HG02870 (cell line): ENCODE measurements around the gene CDH4.

Source experiments
- ATAC-seq: cut with Tn5 transposase; IDR thresholded peaks from one replicate; pipeline ENCODE4 v1.9.1; 2021; ENCODE audit warnings: mild to moderate bottlenecking, moderate library complexity; ENCODE audit not compliant: unreplicated experiment

The CDH4 gene

DNA sequence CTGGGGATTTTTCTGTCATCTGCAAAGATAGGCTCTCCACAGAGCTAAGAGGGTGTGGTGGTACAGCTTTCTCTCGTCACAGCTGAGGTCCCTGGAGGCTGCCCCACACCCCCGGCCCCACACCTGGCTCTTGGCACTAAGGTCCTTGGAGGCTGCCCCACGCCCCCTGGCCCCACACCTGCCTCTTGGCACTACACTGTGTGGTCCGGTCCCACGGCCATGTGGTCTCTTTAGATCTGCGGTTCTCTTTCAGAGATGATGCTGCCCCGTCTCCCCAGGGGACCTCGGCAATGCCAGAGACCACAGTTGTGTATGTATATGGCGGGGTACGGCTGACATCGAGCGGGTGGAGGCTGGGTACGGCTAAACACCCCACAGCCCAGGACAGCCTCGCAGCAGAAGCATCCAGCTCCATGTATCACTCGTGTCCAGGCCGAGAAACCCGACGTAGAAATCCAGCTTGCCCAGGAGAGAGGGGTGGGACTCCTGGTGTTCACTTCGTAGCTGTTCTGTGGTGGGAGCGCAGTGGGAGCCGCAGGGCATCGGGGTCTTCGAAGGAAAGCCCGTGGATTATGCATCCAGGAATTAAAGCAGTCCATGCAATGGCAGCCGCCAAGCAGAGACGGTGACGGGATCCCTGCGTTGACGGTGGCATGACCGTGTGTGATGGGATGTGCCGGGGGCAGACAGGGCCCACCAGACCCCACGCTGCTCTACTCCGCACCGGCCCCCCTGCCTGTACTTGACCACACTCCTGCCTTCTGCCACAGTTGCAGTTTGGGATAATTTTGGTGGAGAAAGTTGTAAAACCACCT is 292.1 kb downstream of the CDH4 start:
- ATAC-seq: no peak

- no peak for ATAC-seq
Measured at GRCh38 chr20:61544910-61545889, 293.1 kb downstream of the CDH4 start.

- ATAC-seq: no peak
Measured at GRCh38 chr20:61546641-61547040, 294.6 kb downstream of the CDH4 start.

DNA sequence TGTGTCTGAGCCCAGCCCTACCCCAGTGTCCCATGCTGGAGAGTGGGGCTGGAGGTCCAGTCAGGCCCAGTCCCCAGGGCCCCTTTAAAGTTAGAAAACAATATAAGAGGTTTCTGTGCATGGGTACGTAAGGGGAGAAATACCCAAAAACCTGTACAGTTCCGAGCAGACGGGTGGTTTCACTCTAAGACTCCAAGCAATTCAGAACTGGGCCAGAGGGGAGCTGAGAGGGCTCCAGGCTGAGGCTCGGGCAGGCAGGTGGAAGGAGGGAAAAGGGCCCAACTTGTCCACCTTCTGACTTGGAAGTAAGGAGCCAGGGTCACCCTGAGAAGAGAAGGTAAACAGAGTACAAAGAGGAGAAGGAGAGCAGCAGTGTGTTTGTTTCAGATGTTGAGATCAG is 296.0 kb downstream of the CDH4 start:
- no peak for ATAC-seq

GRCh38 chr20:61549865-61550264 is 297.8 kb downstream of the CDH4 start:
- no peak for ATAC-seq

DNA sequence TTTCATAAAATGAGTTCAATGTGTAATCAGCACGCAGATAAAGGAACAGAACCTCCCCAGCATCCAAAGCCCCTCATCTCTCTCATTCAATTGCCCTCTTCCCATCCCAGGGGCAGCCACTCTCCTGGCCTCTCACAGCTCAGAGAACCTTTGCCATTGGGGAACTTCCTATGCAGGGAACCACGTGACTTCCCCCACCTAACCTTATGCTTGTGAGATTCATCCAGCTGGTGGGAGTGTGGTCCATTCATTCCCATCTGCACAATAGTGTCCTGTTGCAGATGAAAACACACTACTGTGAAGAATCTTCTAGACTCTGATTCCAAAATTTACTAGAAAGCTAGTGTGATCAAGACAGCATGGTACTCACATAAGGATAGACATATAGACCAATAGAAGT is 299.3 kb downstream of the CDH4 start:
- no peak for ATAC-seq

DNA sequence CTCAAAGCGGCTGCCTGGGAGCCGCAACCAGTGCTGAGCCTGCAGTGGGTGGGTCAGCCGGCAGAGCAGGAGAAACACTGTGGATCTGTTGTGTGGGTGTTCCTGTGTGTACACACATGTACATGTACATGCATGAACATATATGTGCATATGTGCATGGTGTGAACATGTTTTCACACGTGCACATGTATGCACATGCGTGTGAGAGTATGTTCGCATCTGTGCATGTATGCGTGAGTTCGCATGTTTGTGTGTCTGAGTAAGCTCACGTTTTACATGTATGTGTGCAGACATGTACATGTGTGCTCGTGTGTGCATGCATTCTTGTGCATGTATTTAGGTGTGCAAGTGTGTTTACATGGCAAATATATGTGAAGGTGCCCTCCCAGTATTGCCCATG is 302.6 kb downstream of the CDH4 start:
- ATAC-seq: no peak

- ATAC-seq: no peak
Measured at GRCh38 chr20:61555566-61555965, 303.5 kb downstream of the CDH4 start.

GRCh38 chr20:61556111-61556510 is 304.1 kb downstream of the CDH4 start:
- no peak for ATAC-seq

GRCh38 chr20:61556673-61557072 is 304.6 kb downstream of the CDH4 start:
- ATAC-seq: no peak

DNA sequence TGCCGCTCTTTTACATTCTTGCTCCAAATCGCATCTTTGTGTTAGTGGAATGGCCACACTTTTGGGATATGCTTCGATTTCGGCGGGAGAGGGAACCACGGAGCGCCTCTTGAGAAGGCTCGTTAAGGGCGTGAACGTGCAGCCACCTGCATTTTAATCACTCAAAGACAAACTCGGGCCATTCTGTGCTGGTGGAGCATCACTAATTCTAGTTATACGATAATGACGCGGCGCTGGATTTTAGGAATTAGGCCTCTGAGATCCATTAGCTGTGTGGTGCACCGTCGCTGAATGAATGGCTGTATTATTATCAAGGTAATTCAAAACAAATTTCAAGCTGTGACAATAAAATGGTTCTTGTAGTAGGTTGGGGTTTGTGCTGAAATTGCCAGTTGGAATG is 305.6 kb downstream of the CDH4 start:
- ATAC-seq: no peak

- ATAC-seq: no peak
Measured at GRCh38 chr20:61558726-61559125, 306.7 kb downstream of the CDH4 start.

GRCh38 chr20:61559706-61560315 is 307.8 kb downstream of the CDH4 start:
- ATAC-seq: no peak

GRCh38 chr20:61560361-61560853 is 308.3 kb downstream of the CDH4 start:
- no peak for ATAC-seq

DNA sequence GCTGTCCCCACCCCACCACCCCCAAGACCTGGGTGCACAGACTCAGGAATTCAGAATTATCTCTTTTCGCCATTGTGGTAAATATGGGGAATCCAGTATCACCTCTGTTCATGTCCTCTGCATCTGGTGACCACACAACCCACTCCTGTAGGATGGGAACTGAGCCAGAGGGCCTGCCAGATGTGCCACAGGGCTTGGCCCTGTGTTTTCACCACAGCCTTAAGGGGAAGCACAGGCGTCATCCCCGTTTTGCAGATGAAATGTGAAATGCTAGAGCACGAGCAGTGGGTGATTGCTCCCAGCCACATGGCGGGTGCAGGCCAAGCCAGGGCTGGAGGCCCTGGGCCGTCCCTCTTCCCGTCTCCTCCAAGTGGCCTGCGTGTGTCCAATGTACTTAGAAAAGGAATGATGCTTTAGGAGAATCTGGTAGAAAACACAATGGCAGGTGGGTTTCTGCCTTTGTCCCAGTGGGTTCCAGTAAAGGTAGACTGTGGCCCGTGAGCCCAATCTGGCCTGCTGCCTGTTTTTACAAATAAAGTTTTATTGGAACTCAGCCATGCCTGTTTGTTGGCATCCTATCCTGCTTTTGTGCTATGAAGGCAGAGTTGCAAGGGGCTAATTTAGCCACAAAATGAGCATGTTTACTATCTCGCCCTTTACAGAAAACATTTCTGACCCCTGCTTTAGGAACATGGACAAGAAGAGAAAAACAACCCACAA is 309.2 kb downstream of the CDH4 start:
- ATAC-seq: no peak

- no peak for ATAC-seq
Measured at GRCh38 chr20:61562491-61562890, 310.4 kb downstream of the CDH4 start.

DNA sequence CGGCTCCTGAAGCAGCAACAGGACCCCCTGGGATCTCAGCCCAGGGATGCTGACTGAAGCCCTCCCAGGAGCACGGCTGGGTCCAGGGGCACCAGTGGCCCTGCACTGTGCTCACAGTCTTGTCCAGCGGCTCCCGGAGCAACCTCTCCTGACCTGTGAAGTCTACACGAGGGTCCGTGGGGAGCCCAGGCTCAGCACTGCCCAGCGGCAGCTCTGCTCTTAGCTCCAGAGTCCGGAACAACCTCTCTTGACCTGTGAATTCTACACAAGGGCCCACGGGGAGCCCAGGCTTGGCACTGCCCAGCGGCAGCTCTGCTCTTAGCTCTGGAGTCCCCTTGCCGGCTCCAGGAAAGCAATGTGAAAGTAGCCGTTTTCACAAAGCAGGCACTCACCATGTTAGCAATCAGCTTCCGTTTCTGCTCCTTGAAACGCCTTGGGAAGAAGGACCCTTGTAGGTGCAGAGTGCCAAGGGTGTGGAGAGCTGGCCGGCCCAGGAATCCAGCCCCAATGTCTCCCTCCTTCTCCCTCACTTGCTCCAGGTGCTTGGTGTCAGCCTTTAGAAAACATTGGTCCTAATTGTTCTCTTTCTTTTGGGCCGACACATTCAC is 310.9 kb downstream of the CDH4 start:
- ATAC-seq: no peak

GRCh38 chr20:61564628-61565027 is 312.6 kb downstream of the CDH4 start:
- ATAC-seq: no peak

- ATAC-seq: no peak
Measured at GRCh38 chr20:61565791-61566190, 313.7 kb downstream of the CDH4 start.

- no peak for ATAC-seq
Measured at GRCh38 chr20:61566691-61567090, 314.6 kb downstream of the CDH4 start.
